Lower leg skin (tissue), 3 donors: ENCODE results near the gene OR10C1.

ENCODE experiments used
- POLR2A ChIP-seq, 2 donors: fragments of 450-650 bp; IDR thresholded peaks; one replicate each; pipeline ENCODE4 v1.6.1; 2016 to 2017; ENCODE audit warnings: antibody characterized with exemption in 2 of 2, mild to moderate bottlenecking in 1 of 2, moderate library complexity in 1 of 2
- TF ChIP-seq, protein P1 (sequence below), 3 donors: fragments of 450-650 bp; IDR thresholded peaks; one replicate each; pipeline ENCODE4 v1.5.1; 2016; ENCODE audit warnings: antibody characterized with exemption in 3 of 3, mild to moderate bottlenecking in 3 of 3, moderate library complexity in 2 of 3

GRCh38 chr6:29465801-29466200 lies 26.7 kb downstream of the OR10C1 start:
- TF ChIP-seq, protein P1, sequence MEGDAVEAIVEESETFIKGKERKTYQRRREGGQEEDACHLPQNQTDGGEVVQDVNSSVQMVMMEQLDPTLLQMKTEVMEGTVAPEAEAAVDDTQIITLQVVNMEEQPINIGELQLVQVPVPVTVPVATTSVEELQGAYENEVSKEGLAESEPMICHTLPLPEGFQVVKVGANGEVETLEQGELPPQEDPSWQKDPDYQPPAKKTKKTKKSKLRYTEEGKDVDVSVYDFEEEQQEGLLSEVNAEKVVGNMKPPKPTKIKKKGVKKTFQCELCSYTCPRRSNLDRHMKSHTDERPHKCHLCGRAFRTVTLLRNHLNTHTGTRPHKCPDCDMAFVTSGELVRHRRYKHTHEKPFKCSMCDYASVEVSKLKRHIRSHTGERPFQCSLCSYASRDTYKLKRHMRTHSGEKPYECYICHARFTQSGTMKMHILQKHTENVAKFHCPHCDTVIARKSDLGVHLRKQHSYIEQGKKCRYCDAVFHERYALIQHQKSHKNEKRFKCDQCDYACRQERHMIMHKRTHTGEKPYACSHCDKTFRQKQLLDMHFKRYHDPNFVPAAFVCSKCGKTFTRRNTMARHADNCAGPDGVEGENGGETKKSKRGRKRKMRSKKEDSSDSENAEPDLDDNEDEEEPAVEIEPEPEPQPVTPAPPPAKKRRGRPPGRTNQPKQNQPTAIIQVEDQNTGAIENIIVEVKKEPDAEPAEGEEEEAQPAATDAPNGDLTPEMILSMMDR (IDR thresholded peaks at IDR 0.05): no peak
- no peak for TF ChIP-seq POLR2A (IDR thresholded peaks at IDR 0.05)
